ENCODE measurements around the gene IL17RD. TPM values are rescaled to one million over a fixed set of nuclear protein-coding genes. Genes with fewer than 3 reads are reported as not detected.

IL17RD gene
- total and polyA plus RNA-seq, 2 donors from 2014 or later, result 4.4 to 18.9 TPM

DNA sequence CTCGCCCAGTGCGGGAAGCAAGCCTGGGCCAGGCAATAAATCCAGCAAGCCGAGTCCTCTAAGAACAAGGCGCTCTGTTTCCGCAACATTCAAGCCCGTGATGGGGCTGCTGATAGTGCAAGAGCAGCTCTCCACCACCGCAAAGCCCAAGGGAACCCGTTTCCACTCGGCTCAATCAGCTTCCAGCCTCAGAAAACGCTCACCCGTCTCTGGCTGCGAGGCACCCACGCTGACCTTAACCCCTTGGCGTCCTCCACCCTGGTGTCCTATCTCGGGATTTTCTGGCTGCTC is 86.9 kb downstream of the IL17RD start:
- intact Hi-C loops (cut with DNase I), result no loop called here
- Histone ChIP-seq H3K9ac (ENCODE audit: low read length in 3 of 3) (peak overlapping the region; percentile 42 to 72 (median 58)), H3K27me3 (ENCODE audit: control insufficient read depth, insufficient read depth, low read length) (no peaks in the 10 kb centered on the region), H3K9me3 (ENCODE audit: control insufficient read depth in 2 of 3, insufficient read depth in 1 of 3, low read length in 3 of 3) (no peaks in the 10 kb centered on the region), H3K27ac (ENCODE audit: low read depth in 2 of 2, low read length in 2 of 2) (peak overlapping the region; percentile 22 to 80), H3K4me1 (ENCODE audit: control insufficient read depth in 2 of 3, insufficient read depth in 2 of 3, low read depth in 1 of 3, low read length in 3 of 3) (peaks cover 0 to 10% (median 10%) of the 10 kb centered on the region in 3 donors), H3K4me3 (ENCODE audit: low read length in 3 of 3) (peak overlapping the region; percentile 74 to 85 (median 81)), H3K36me3 (ENCODE audit: control insufficient read depth in 2 of 3, insufficient read depth in 3 of 3, low read length in 3 of 3) (no peaks in the 10 kb centered on the region)
- FAIRE-seq (no peak), DNase-seq (peak in 4 of 5 donors; percentile 64 to 79 (median 78))
- TF ChIP-seq, protein P1, sequence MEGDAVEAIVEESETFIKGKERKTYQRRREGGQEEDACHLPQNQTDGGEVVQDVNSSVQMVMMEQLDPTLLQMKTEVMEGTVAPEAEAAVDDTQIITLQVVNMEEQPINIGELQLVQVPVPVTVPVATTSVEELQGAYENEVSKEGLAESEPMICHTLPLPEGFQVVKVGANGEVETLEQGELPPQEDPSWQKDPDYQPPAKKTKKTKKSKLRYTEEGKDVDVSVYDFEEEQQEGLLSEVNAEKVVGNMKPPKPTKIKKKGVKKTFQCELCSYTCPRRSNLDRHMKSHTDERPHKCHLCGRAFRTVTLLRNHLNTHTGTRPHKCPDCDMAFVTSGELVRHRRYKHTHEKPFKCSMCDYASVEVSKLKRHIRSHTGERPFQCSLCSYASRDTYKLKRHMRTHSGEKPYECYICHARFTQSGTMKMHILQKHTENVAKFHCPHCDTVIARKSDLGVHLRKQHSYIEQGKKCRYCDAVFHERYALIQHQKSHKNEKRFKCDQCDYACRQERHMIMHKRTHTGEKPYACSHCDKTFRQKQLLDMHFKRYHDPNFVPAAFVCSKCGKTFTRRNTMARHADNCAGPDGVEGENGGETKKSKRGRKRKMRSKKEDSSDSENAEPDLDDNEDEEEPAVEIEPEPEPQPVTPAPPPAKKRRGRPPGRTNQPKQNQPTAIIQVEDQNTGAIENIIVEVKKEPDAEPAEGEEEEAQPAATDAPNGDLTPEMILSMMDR (IDR thresholded peaks at IDR 0.05; ENCODE audit: borderline replicate concordance, extremely low read depth, insufficient read depth), result no peak

DNA sequence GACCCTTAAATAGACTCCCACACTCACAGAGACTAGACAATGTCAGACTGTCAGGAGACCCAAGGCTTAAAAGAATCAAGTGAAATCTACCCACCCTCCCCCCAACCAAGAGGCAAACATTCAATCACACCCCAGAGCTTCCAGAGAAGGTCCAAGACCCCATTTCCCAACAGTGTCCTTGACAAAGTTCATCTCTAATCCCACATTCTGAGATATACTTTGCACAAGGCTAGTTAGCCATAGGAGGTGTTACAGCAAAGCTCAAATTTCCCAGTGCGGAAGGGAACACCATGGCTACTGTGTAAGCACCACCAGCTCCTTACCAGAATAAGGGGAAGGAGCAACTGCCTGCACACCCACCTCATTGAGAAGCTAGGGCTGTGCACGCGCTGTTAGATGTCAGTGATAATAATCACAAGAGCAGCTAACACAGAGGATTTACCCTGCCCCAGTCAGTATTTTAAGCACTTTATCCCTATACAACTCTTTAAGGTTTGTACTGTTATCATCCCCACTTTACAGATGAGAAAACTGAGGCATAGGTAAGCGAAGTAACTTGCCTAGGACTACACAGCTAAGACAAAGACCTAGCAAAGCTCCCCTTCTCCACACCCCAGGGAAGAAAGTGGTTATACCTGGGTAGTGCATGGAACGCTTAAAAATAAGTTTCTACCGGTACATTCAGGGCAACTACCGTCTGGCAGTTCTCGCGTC is 87.4 kb downstream of the IL17RD start:
- Histone ChIP-seq H3K9ac (ENCODE audit: low read length in 3 of 3) (peak overlapping the region; percentile 57 to 72 (median 58)), H3K9me3 (ENCODE audit: control insufficient read depth in 2 of 3, insufficient read depth in 1 of 3, low read length in 3 of 3) (no peaks in the 10 kb centered on the region), H3K36me3 (ENCODE audit: control insufficient read depth in 2 of 3, insufficient read depth in 3 of 3, low read length in 3 of 3) (no peaks in the 10 kb centered on the region), H3K4me1 (ENCODE audit: control insufficient read depth in 2 of 3, insufficient read depth in 2 of 3, low read depth in 1 of 3, low read length in 3 of 3) (peaks cover 0 to 10% (median 10%) of the 10 kb centered on the region in 3 donors), H3K27me3 (ENCODE audit: control insufficient read depth, insufficient read depth, low read length) (no peaks in the 10 kb centered on the region), H3K27ac (ENCODE audit: low read depth in 2 of 2, low read length in 2 of 2) (peak overlapping the region in 1 of 2 donors; percentile 80), H3K4me3 (ENCODE audit: low read length in 3 of 3) (peak overlapping the region; percentile 74 to 85 (median 81))
- intact Hi-C loops (cut with DNase I), result no loop called here
- TF ChIP-seq, protein P1 (IDR thresholded peaks at IDR 0.05; ENCODE audit: borderline replicate concordance, extremely low read depth, insufficient read depth), result no peak
- FAIRE-seq (no peak), DNase-seq (peak in 2 of 5 donors; percentile 11 to 42)

DNA sequence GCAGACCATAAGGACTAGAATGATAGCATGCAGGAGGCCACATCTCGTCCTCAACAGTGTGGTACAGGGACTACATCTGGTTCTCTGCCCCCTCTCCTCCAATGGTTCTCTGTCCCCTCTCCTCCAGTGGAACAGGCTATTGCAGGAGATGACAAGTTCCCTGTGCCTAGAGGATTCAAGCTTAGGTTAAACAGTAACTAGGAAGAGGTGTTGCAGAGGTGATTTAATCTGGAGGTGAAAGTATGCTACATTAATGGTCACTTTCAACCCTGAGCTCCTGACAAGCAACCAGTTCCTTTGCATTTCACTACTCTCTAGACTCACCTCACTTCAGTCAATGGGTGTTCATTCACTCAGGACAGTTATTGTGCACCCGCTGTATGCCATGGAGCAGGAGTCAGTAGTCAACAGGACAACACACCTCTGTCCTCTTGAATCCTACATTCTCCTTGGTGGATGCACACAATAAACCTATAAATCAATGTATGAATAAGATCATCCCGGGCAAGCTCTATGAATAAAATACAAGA is 88.7 kb downstream of the IL17RD start:
- Histone ChIP-seq H3K36me3 (ENCODE audit: control insufficient read depth in 2 of 3, insufficient read depth in 3 of 3, low read length in 3 of 3) (no peaks in the 10 kb centered on the region), H3K27ac (ENCODE audit: low read depth in 2 of 2, low read length in 2 of 2) (no peak overlapping the region), H3K4me3 (ENCODE audit: low read length in 3 of 3) (no peak overlapping the region), H3K9me3 (ENCODE audit: control insufficient read depth in 2 of 3, insufficient read depth in 1 of 3, low read length in 3 of 3) (no peaks in the 10 kb centered on the region), H3K27me3 (ENCODE audit: control insufficient read depth, insufficient read depth, low read length) (no peaks in the 10 kb centered on the region), H3K9ac (ENCODE audit: low read length in 3 of 3) (no peak overlapping the region), H3K4me1 (ENCODE audit: control insufficient read depth in 2 of 3, insufficient read depth in 2 of 3, low read depth in 1 of 3, low read length in 3 of 3) (peaks cover 0 to 10% (median 10%) of the 10 kb centered on the region in 3 donors)
- DNase-seq (no peak), FAIRE-seq (no peak)
- intact Hi-C loops (cut with DNase I), result no loop called here
- TF ChIP-seq, protein P1 (IDR thresholded peaks at IDR 0.05; ENCODE audit: borderline replicate concordance, extremely low read depth, insufficient read depth), result no peak

All from kidney (tissue), 14 donors.